ENCODE results near the gene KSR2. TPM values are rescaled to one million over a fixed set of nuclear protein-coding genes. Genes with fewer than 3 reads are reported as not detected.

Gene KSR2
- total RNA-seq, 2 donors from 2014 or later: 0.66 to 1.0 TPM

DNA sequence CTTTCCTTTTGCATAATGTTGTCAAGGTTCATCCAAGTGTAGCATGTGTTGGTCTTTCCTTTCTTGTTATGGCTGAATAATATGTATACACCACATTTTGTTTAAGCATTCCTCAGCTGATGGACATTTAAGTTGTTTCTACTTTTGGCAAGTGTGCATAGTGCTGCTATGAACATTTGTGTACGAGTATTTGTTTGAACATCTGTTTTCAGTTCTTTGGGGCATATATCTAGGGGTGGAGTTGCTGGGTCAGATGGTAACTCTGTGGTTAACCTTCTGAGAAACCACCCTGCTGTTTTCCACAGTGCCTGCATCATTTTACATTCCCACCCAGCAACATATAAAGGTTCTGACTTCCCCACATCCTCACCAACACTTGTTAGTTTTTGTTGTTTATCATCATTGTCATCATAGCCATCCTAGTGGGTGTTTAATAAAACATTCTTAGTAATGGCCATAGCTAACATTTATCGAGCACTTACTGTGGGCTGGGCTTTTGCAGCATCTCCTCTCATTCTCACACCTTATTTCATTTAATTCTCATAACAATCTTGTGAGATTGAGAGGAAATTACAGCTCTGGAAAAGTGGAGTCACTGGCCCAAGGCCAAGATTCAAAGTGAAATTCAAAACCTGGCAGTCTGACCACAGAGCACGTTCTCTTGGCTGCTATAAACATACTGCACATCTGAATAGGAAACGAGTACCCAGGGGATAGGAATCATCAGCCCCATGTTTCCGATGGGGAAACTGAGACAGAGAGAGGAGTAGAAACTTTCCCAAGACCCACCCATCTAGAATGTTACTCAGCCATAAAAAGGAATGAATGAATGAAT, 193.6 kb downstream of the KSR2 start:
- no peaks in the 10 kb centered on the region for H3K4me1 ChIP-seq
- H3K9me3 ChIP-seq: no peaks in the 10 kb centered on the region
- DNase-seq: no peak
- no peak for ATAC-seq
- no peaks in the 10 kb centered on the region for H3K36me3 ChIP-seq (replicated peaks in 1 of 2; ENCODE audit: insufficient read depth in 1 of 2, low read depth in 2 of 2)
- no peak overlapping the region for H3K4me3 ChIP-seq
- H3K27me3 ChIP-seq: no peaks in the 10 kb centered on the region
- intact Hi-C loops (cut with DNase I): no loop called here
- TF ChIP-seq, protein P1, sequence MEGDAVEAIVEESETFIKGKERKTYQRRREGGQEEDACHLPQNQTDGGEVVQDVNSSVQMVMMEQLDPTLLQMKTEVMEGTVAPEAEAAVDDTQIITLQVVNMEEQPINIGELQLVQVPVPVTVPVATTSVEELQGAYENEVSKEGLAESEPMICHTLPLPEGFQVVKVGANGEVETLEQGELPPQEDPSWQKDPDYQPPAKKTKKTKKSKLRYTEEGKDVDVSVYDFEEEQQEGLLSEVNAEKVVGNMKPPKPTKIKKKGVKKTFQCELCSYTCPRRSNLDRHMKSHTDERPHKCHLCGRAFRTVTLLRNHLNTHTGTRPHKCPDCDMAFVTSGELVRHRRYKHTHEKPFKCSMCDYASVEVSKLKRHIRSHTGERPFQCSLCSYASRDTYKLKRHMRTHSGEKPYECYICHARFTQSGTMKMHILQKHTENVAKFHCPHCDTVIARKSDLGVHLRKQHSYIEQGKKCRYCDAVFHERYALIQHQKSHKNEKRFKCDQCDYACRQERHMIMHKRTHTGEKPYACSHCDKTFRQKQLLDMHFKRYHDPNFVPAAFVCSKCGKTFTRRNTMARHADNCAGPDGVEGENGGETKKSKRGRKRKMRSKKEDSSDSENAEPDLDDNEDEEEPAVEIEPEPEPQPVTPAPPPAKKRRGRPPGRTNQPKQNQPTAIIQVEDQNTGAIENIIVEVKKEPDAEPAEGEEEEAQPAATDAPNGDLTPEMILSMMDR (IDR thresholded peaks at IDR 0.05): no peak
- TF ChIP-seq POLR2A (IDR thresholded peaks at IDR 0.05): no peak
- H3K27ac ChIP-seq: no peak overlapping the region
- WGBS, 2 donors: 64 to 66% methylated on average over 5 of the region's 5 CpGs

DNA sequence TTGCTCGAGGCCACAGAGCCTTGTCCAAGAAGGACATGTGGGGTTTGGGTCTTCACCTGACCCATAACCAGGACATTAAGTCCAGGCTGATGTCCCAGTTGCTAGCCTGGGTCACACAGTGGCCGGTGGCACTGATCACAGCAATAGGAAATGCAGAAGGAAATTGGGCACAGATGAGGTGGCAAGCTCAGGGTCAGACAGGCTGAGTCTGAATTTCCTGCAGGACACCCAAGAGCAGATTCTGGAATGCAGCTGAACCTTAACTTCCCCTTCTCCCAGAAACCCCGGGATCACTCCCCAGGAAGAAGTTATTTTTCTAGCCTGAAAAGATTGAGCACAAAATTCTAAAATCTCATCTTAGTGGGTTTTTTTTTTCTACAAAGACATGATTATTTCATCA, 199.9 kb downstream of the KSR2 start:
- DNase-seq (no peak), ATAC-seq (no peak)
- Histone ChIP-seq H3K27me3 (no peaks in the 10 kb centered on the region), H3K4me3 (no peak overlapping the region), H3K9me3 (no peaks in the 10 kb centered on the region), H3K27ac (no peak overlapping the region), H3K4me1 (no peaks in the 10 kb centered on the region), H3K36me3 (replicated peaks in 1 of 2; ENCODE audit: insufficient read depth in 1 of 2, low read depth in 2 of 2) (no peaks in the 10 kb centered on the region)
- WGBS, 2 donors: 68 to 81% methylated on average over 3 of the region's 3 CpGs
- TF ChIP-seq, protein P1 (IDR thresholded peaks at IDR 0.05): no peak
- no peak for TF ChIP-seq POLR2A (IDR thresholded peaks at IDR 0.05)
- intact Hi-C loops (cut with DNase I): no loop called here

DNA sequence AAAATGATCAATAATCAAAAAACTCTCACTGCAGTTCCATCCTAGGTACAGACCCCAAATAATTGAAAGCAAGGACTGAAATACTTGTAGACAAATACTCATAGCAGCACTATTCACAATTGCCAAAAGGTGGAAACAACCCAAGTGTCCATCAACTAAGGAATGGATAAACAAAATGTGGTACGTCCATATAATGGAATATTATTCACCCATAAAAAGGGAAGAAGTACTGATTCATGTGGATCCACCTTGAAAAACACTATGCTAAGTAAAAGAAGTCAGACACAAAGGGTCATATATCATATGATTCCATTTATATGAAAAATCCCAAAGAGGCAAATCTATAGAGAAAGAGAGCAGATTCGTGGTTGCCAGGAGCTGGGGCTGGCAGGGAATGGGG, 202.8 kb downstream of the KSR2 start:
- H3K36me3 ChIP-seq (replicated peaks in 1 of 2; ENCODE audit: insufficient read depth in 1 of 2, low read depth in 2 of 2): no peaks in the 10 kb centered on the region
- H3K27ac ChIP-seq: no peak overlapping the region
- intact Hi-C loops (cut with DNase I): no loop called here
- no peak for TF ChIP-seq POLR2A (IDR thresholded peaks at IDR 0.05)
- TF ChIP-seq, protein P1 (IDR thresholded peaks at IDR 0.05): no peak
- ATAC-seq (no peak), DNase-seq (no peak)
- no peaks in the 10 kb centered on the region for H3K4me1 ChIP-seq
- no peaks in the 10 kb centered on the region for H3K9me3 ChIP-seq
- WGBS, 2 donors: 44 to 89% methylated on average over 2 of the region's 2 CpGs
- no peak overlapping the region for H3K4me3 ChIP-seq
- no peaks in the 10 kb centered on the region for H3K27me3 ChIP-seq

DNA sequence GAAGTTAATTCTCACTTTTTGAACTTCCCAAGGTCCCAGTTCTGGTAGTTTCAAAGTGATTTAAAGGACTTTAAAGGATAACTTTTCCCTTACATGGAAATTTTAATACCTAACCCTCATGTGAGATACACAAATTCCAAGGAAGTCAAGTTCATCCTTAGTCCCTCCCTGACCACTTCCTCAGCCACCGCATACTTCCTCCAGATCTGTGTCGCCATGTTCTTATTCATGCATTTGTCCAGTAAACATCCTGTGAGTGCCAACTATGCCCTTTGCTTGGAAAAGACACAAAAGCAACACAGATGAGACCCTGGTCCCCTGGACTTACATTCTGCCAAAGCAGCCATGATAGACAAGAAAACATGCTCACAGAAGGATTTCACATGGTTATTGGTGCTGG, 206.6 kb downstream of the KSR2 start:
- 75 to 96% methylated on average over 2 of the region's 2 CpGs for WGBS, 2 donors
- intact Hi-C loops (cut with DNase I): no loop called here
- no peaks in the 10 kb centered on the region for H3K4me1 ChIP-seq
- no peak overlapping the region for H3K4me3 ChIP-seq
- no peaks in the 10 kb centered on the region for H3K27me3 ChIP-seq
- H3K36me3 ChIP-seq (replicated peaks in 1 of 2; ENCODE audit: insufficient read depth in 1 of 2, low read depth in 2 of 2): no peaks in the 10 kb centered on the region
- no peak overlapping the region for H3K27ac ChIP-seq
- TF ChIP-seq, protein P1 (IDR thresholded peaks at IDR 0.05): no peak
- no peak for TF ChIP-seq POLR2A (IDR thresholded peaks at IDR 0.05)
- DNase-seq (no peak), ATAC-seq (no peak)
- H3K9me3 ChIP-seq: no peaks in the 10 kb centered on the region
